Memory B cell (primary cell): ENCODE results near the gene ZC3H10.
A peak's percentile ranks its signal among the peaks of the same experiment; 100 is the strongest.
"Not testable (repeated sequence)": the region's sequence is repeated elsewhere in the genome, so short reads cannot be mapped to it uniquely, and the experiment has no call there.

Experiments used
- ATAC-seq: fragments of 150-1000 bp; cut with Tn5 transposase; 2 replicates; pipeline ENCODE4 v1.10.0; 2021; ENCODE audit warnings: low read depth, mild to moderate bottlenecking, moderate library complexity
- DNase-seq, 2 donors: peaks; one replicate each; pipeline ENCODE4 v3.0.0; 2022; ENCODE audit warnings: low spot score in 2 of 2
- H3K27ac Mint-ChIP-seq: one replicate; pipeline ENCODE4 v1.8.0; 2022; ENCODE audit warnings: mild to moderate bottlenecking, moderate library complexity, mixed read lengths
- H3K27me3 Mint-ChIP-seq: one replicate; pipeline ENCODE4 v1.8.0; 2022; ENCODE audit warnings: mixed read lengths
- H3K36me3 Mint-ChIP-seq: one replicate; pipeline ENCODE4 v1.8.0; 2022; ENCODE audit warnings: mild to moderate bottlenecking, mixed read lengths
- H3K4me1 Mint-ChIP-seq: one replicate; pipeline ENCODE4 v1.8.0; 2022; ENCODE audit warnings: mixed read lengths
- H3K4me3 Mint-ChIP-seq: one replicate; pipeline ENCODE4 v1.8.0; 2022; ENCODE audit warnings: mild to moderate bottlenecking, moderate library complexity, mixed read lengths
- H3K9me3 Mint-ChIP-seq: one replicate; pipeline ENCODE4 v1.8.0; 2022; ENCODE audit warnings: mixed read lengths

ZC3H10 gene

GRCh38 chr12:56150563-56150962 lies 32.5 kb downstream of the ZC3H10 start:
- ATAC-seq (no peak), DNase-seq (no peak)
- Mint-ChIP-seq H3K36me3 (no peaks in the 10 kb centered on the region), H3K4me3 (no peak overlapping the region), H3K27me3 (no peaks in the 10 kb centered on the region), H3K9me3 (no peaks in the 10 kb centered on the region), H3K27ac (peak overlapping the region; percentile 41), H3K4me1 (peaks cover 15% of the 10 kb centered on the region)

GRCh38 chr12:56151672-56152131 lies 33.6 kb downstream of the ZC3H10 start:
- H3K9me3 Mint-ChIP-seq, result no peaks in the 10 kb centered on the region
- H3K27ac Mint-ChIP-seq, result peak overlapping the region; percentile 83
- H3K4me1 Mint-ChIP-seq, result peaks cover 15% of the 10 kb centered on the region
- no peaks in the 10 kb centered on the region for H3K36me3 Mint-ChIP-seq
- no peaks in the 10 kb centered on the region for H3K27me3 Mint-ChIP-seq
- ATAC-seq (peak; percentile 74), DNase-seq (peak; percentile 47 to 49)
- H3K4me3 Mint-ChIP-seq, result peak overlapping the region; percentile 96

- Mint-ChIP-seq H3K9me3 (no peaks in the 10 kb centered on the region), H3K27me3 (no peaks in the 10 kb centered on the region), H3K4me1 (peaks cover 14% of the 10 kb centered on the region), H3K27ac (peak within 1 kb of the TSS; percentile 83), H3K36me3 (no peaks in the 10 kb centered on the region), H3K4me3 (peak within 1 kb of the TSS; percentile 96)
- ATAC-seq (peak; percentile 89), DNase-seq (peak; percentile 76 to 82)
Observed at GRCh38 chr12:56152132-56152755, 34.2 kb downstream of the ZC3H10 start, which contains the start of gene MYL6B. Gene MYL6B, plus strand, starts transcription at chr12:56152587. Its CDS starts 1,332 bp downstream, at chr12:56153919.

- Mint-ChIP-seq H3K4me1 (peaks cover 15% of the 10 kb centered on the region), H3K9me3 (no peaks in the 10 kb centered on the region)
Observed at GRCh38 chr12:56152756-56153677, 35.0 kb downstream of the ZC3H10 start.

GRCh38 chr12:56153678-56154065 lies 35.6 kb downstream of the ZC3H10 start:
- peaks cover 19% of the 10 kb centered on the region for H3K4me1 Mint-ChIP-seq
- H3K9me3 Mint-ChIP-seq, result no peaks in the 10 kb centered on the region
- peaks cover 2% of the 10 kb centered on the region for H3K36me3 Mint-ChIP-seq
- no peak overlapping the region for H3K27ac Mint-ChIP-seq
- no peak for DNase-seq
- peak overlapping the region; percentile 49 for H3K4me3 Mint-ChIP-seq
- ATAC-seq, result no peak
- no peaks in the 10 kb centered on the region for H3K27me3 Mint-ChIP-seq

More at GRCh38 chr12:56152756-56153677, 35.0 kb downstream of the ZC3H10 start:
- H3K4me3 Mint-ChIP-seq, result peak overlapping the region; percentile 96
- DNase-seq (no peak), ATAC-seq (no peak)
- H3K27ac Mint-ChIP-seq, result peak overlapping the region; percentile 83
- H3K27me3 Mint-ChIP-seq, result no peaks in the 10 kb centered on the region
- no peaks in the 10 kb centered on the region for H3K36me3 Mint-ChIP-seq

GRCh38 chr12:56154246-56154771 lies 36.2 kb downstream of the ZC3H10 start:
- ATAC-seq, result no peak
- Mint-ChIP-seq H3K36me3 (peaks cover 2% of the 10 kb centered on the region), H3K27me3 (no peaks in the 10 kb centered on the region), H3K9me3 (no peaks in the 10 kb centered on the region), H3K4me3 (no peak overlapping the region), H3K27ac (no peak overlapping the region), H3K4me1 (peaks cover 25% of the 10 kb centered on the region)
- no peak for DNase-seq

GRCh38 chr12:56154818-56155217 lies 36.8 kb downstream of the ZC3H10 start:
- Mint-ChIP-seq H3K36me3 (peaks cover 3% of the 10 kb centered on the region), H3K27ac (no peak overlapping the region), H3K4me1 (peaks cover 31% of the 10 kb centered on the region), H3K27me3 (no peaks in the 10 kb centered on the region), H3K9me3 (no peaks in the 10 kb centered on the region), H3K4me3 (no peak overlapping the region)
- DNase-seq (no peak), ATAC-seq (no peak)

- H3K27me3 Mint-ChIP-seq, result no peaks in the 10 kb centered on the region
- peaks cover 7% of the 10 kb centered on the region for H3K36me3 Mint-ChIP-seq
- peak overlapping the region; percentile 46 for H3K4me3 Mint-ChIP-seq
- H3K27ac Mint-ChIP-seq, result no peak overlapping the region
- peaks cover 36% of the 10 kb centered on the region for H3K4me1 Mint-ChIP-seq
- no peak for DNase-seq
- ATAC-seq, result no peak
- no peaks in the 10 kb centered on the region for H3K9me3 Mint-ChIP-seq
Observed at GRCh38 chr12:56155256-56155845, 37.3 kb downstream of the ZC3H10 start.

GRCh38 chr12:56156464-56157200 lies 38.6 kb downstream of the ZC3H10 start:
- not testable (repeated sequence) for ATAC-seq, H3K27me3 Mint-ChIP-seq, H3K9me3 Mint-ChIP-seq, DNase-seq
- Mint-ChIP-seq H3K4me3 (peak overlapping the region; percentile 96), H3K36me3 (peaks cover 12% of the 10 kb centered on the region), H3K4me1 (peaks cover 40% of the 10 kb centered on the region), H3K27ac (peak overlapping the region; percentile 98)

- peak; percentile 67 for ATAC-seq
- Mint-ChIP-seq H3K36me3 (peaks cover 17% of the 10 kb centered on the region), H3K4me1 (peaks cover 38% of the 10 kb centered on the region)
Observed at GRCh38 chr12:56157201-56158028, 39.3 kb downstream of the ZC3H10 start.

GRCh38 chr12:56158029-56158925 lies 40.2 kb downstream of the ZC3H10 start, which contains the start of gene MYL6:
Gene MYL6, plus strand, starts transcription at chr12:56158359. Its CDS starts 43 bp downstream, at chr12:56158402.
- peaks cover 20% of the 10 kb centered on the region for H3K36me3 Mint-ChIP-seq
- H3K4me1 Mint-ChIP-seq, result peaks cover 38% of the 10 kb centered on the region

More at GRCh38 chr12:56157201-56158028, 39.3 kb downstream of the ZC3H10 start:
- Mint-ChIP-seq H3K27me3 (no peaks in the 10 kb centered on the region), H3K4me3 (peak overlapping the region; percentile 96), H3K9me3 (no peaks in the 10 kb centered on the region), H3K27ac (peak overlapping the region; percentile 98)
- peak; percentile 67 to 74 for DNase-seq

More at GRCh38 chr12:56158029-56158925, 40.2 kb downstream of the ZC3H10 start, which contains the start of gene MYL6:
- H3K27ac Mint-ChIP-seq, result peak within 1 kb of the TSS; percentile 98
- DNase-seq (peak; percentile 77 to 84), ATAC-seq (peak; percentile 90)
- peak within 1 kb of the TSS; percentile 96 for H3K4me3 Mint-ChIP-seq
- no peaks in the 10 kb centered on the region for H3K9me3 Mint-ChIP-seq
- H3K27me3 Mint-ChIP-seq, result no peaks in the 10 kb centered on the region
